ENCODE measurements around the gene WNT9B.

The WNT9B gene

DNA sequence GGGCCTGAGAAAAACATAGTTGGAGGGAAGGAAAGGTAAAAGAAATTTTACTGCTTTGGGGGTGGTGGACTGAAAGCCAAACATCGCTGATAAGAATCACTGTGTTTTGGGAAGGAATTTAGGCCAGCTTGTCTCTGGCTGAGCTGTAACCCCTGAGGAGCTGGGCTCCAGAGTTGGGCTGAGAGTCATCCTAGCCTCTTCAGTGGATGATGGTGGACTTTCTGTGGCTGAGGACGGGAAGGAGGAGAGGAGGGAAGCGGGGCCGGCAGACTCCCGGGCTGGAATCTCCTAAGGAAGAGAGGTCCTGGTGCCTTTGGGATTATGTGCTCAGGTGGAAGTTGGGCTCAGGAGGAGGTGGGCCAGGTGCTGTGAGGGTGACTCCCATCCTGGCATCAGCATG is 8.6 kb downstream of the WNT9B start:
- no peak overlapping the region for H3K27ac ChIP-seq

DNA sequence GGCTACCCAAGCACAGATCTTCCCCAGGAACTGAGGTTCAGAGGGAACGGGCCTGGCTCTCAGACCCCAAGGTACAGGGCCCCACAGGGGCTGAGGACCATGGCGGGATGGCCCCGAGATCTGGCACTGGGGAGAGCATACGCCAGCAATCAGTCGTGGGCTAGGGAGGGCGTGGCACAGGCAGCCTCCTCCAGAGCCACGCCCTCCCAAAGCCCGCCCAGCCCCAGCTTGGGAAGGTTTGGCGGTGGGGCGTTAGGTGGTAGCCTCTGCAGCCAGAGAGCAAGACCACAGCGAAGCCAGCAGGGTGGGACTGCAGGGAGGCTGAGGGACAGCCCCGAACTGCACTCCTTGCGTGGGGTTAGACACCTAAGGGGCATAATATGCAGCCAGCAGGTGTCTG is 11.6 kb downstream of the WNT9B start:
- H3K27ac ChIP-seq: no peak overlapping the region
- TF ChIP-seq, protein P1, sequence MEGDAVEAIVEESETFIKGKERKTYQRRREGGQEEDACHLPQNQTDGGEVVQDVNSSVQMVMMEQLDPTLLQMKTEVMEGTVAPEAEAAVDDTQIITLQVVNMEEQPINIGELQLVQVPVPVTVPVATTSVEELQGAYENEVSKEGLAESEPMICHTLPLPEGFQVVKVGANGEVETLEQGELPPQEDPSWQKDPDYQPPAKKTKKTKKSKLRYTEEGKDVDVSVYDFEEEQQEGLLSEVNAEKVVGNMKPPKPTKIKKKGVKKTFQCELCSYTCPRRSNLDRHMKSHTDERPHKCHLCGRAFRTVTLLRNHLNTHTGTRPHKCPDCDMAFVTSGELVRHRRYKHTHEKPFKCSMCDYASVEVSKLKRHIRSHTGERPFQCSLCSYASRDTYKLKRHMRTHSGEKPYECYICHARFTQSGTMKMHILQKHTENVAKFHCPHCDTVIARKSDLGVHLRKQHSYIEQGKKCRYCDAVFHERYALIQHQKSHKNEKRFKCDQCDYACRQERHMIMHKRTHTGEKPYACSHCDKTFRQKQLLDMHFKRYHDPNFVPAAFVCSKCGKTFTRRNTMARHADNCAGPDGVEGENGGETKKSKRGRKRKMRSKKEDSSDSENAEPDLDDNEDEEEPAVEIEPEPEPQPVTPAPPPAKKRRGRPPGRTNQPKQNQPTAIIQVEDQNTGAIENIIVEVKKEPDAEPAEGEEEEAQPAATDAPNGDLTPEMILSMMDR (IDR thresholded peaks at IDR 0.05): no peak
- TF ChIP-seq ZFX (IDR thresholded peaks at IDR 0.05; ENCODE audit: borderline replicate concordance): no peak

More for the DNA sequence above, 8.6 kb downstream of the WNT9B start:
- no peak for TF ChIP-seq ZFX (IDR thresholded peaks at IDR 0.05; ENCODE audit: borderline replicate concordance)
- TF ChIP-seq, protein P1 (IDR thresholded peaks at IDR 0.05): no peak

DNA sequence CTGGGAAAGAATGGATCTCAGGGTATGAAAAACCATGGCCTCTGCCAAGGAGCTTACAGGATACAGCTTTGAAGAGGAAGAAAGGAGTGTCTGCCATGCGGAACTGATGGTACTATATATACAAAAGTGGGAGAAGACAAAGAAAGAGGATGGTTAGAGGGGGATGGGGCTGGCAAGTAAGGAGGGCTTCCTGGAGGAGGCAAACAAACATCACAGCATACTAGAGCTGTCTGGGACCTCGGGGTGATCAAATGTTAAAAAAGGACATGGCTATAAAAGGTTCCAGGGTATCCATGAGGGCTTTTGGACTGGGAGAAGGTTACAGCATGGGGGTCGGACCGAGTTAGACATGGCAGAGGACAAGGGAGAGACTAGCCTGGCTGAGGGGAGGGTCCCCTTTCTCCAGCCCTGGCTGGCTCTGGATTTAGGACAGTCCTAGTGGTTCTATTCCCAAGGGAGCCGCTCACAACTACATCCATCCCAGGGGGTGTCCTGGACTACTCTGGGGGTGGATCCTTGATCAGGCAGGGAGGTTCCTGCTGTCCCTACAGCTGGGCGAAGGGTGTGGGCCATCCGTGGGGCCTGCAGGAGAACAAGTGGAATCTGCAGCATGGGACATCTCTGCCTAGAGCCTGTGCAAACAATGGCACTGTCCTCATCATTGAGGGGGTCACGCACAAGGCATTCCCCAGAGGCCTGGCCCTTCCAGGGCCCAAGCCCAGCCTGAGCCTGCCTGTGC is 12.2 kb downstream of the WNT9B start:
- TF ChIP-seq, protein P1 (IDR thresholded peaks at IDR 0.05): no peak
- no peak for TF ChIP-seq ZFX (IDR thresholded peaks at IDR 0.05; ENCODE audit: borderline replicate concordance)
- H3K27ac ChIP-seq: no peak overlapping the region

DNA sequence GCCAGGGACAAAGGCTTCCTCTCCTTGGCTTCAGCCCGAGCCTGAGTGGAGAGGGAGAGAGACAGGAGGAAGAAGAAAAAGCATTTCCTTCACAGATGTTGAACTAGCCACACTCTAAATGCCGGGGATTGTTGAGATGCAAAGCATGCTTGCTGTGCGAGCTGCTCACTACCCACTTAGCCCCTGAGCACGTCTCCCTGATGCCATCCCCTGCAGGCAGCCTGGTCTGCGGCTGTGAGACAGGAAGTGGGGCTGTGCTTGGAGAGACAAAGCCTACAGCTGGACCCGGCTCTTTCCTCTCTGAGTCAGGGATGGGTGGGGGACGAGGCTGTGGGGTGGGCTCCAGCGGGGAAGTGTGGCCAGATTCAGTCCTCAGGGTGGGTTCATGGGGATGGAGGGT is 13.7 kb downstream of the WNT9B start:
- no peak for TF ChIP-seq ZFX (IDR thresholded peaks at IDR 0.05; ENCODE audit: borderline replicate concordance)
- TF ChIP-seq, protein P1 (IDR thresholded peaks at IDR 0.05): no peak
- no peak overlapping the region for H3K27ac ChIP-seq

DNA sequence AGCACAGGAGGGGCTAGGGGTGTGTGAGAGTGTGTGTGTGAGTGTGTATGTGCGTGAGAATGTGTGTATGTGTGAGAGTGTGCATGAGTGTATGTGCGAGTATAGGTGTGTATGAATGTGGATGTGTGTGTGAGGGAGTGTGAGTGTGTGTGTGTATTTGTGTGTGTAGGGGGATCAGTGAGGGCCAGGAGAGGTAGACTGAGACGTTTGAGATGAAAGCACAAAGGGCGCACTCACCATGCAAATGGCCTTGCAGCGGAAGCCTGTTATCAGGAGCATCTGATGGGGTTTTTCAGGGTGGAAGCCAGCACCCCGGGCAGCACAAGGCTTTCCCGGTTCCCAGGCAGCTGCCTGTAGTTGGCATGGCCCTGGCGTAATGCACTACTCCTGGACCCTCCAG is 14.9 kb downstream of the WNT9B start:
- TF ChIP-seq ZFX (IDR thresholded peaks at IDR 0.05; ENCODE audit: borderline replicate concordance): no peak
- TF ChIP-seq, protein P1 (IDR thresholded peaks at IDR 0.05): no peak

DNA sequence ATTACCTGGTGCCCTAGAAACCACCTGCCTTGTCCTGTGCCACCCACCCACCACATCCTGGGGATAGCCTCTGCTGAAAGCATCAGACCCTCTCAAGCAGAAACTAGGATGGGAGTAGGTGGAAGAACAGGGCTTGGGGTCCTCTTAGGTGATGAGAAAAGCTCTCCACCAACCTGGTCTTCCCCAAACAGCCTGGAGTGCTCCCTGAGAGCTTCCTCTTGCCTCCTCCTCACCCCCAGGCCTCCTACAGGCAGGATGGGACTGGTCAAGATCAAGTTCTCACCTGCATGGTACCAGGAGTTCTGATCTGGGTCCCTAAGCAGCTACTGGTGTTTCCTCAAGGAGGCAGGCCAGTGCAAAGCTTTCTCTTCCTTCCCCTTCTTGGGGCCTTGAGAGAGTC is 15.4 kb downstream of the WNT9B start:
- TF ChIP-seq ZFX (IDR thresholded peaks at IDR 0.05; ENCODE audit: borderline replicate concordance): no peak
- TF ChIP-seq, protein P1 (IDR thresholded peaks at IDR 0.05): no peak
- H3K27ac ChIP-seq: no peak overlapping the region

More for the DNA sequence above, 14.9 kb downstream of the WNT9B start:
- no peak overlapping the region for H3K27ac ChIP-seq

DNA sequence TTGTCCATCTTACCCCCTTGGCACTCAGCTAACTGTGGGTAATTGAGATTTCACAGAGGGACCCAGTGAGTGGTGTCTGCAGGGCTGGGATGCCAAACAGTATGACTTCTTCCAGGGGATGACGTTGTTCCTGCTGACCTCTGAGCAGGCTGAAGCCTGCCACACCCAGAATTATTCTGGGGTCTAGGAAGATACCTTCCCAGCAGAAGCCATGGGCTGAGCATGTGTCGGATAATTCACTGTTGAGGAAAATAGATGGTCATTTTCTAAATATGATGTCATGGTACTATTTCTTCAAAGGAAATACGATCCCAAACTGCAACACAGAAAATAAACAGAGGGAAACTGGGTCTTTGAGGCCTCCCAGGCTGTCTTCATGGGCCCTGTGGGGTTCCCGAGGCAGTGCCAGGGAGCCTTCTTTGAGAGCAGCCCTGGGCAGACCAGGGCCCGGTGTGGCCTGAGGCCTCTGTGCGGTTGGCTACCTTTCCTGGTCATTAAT is 17.4 kb downstream of the WNT9B start:
- TF ChIP-seq, protein P1 (IDR thresholded peaks at IDR 0.05): no peak
- no peak for TF ChIP-seq ZFX (IDR thresholded peaks at IDR 0.05; ENCODE audit: borderline replicate concordance)
- H3K27ac ChIP-seq: no peak overlapping the region
